Fibroblast of skin of right biceps (primary cell): ENCODE results near the gene ACOT11.

Source experiments
- DNase-seq: peaks from one replicate; pipeline ENCODE4 v3.0.0-alpha.2; 2013

The ACOT11 gene

DNA sequence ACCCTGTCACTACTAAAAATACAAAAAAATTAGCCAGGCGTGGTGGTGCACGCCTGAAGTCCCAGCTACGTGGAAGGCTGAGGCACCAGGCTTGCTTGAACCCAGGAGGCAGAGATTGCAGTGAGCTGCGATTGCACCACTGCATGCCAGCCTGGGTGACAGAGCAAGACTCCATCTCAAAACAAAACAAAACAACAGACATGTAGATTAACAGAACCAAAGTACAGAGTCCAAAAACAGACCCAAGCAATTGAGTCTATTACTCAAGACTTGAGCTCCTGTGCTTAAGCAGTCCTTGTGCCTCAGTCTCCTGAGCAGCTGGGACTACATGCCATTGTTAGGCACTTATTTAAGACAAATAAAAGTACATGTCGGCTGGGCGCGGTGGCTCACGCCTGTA lies 9.5 kb upstream of the ACOT11 start:
- no peak for DNase-seq

GRCh38 chr1:54540582-54541295 lies 7.3 kb upstream of the ACOT11 start:
- DNase-seq: no peak

GRCh38 chr1:54542120-54542961 lies 5.7 kb upstream of the ACOT11 start:
- peak; percentile 79 for DNase-seq

GRCh38 chr1:54542962-54543539 lies 5.0 kb upstream of the ACOT11 start:
- DNase-seq: peak; percentile 57

GRCh38 chr1:54543729-54544496 lies 4.1 kb upstream of the ACOT11 start:
- peak; percentile 91 for DNase-seq

GRCh38 chr1:54545916-54546635 lies 2.0 kb upstream of the ACOT11 start:
- no peak for DNase-seq

- no peak for DNase-seq
Measured at GRCh38 chr1:54546651-54547401, 1.2 kb upstream of the ACOT11 start.

DNA sequence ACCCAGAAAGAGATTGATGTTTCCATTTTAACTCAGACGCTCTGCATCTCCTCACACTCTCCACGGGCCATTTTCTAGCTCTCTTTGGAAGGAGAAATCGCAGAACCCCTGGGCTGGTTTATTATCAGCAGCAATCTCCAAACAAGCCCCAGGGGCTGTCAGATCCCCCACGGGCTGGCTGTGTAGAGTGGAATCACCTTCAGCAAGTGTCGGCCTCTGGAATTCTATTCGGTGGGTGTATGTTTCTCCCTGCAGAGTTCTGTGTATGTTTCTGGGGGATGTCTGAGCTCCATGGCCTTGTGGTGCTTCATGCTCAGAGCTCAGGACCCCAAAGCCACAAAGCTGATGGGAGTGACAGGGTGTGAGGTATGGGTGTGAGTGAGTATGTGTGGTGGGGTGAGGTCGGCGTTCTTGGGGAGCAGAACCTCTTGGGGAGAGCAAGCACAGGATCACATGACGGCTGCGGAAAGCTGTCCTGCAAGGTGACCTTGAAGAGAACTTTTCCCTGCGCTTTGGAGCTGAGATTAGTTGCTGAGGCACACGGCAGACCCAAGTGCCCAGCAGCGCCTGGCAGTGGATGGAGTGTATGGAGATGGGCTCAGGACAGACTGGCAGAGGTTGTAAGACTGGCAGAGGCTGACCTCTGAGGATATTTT lies 489 bp downstream of the ACOT11 start:
- no peak for DNase-seq

DNA sequence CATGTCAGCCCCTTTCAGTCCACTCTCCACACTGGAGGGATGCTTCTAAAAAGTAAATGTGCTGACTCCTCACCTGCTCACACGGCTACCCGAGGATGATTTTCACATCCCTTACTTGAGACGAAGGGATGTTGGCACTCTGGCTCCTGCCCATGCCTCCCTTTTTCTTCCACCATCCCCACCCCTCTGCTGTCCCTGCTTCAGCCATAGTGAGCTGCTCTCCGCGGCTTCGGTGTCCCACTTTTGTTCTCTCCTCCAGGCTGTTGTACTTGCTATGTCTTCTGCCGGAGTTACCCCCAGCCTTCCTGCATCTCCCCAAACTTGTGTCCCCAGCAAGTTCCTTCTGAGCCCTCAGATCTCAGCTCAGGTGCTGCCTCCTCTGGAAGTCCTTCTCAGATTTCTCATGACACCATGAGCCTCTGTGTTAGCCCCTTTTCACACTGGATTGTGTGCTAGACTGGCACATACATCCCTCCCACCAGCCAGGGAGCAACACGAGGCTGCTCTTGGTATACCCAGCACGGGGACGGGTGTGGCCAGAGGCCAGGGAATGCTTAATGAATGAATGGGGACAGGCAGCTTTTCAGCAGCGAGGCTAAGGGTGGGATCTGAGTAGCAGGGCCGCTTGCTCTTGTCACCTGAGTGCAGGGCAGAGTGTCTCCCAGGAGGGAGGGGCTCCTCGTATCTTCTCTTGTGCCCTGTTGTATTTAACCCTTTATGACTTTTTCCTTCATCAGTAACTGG lies 1.3 kb downstream of the ACOT11 start:
- DNase-seq: no peak

GRCh38 chr1:54551891-54552290 lies 3.9 kb downstream of the ACOT11 start:
- DNase-seq: no peak

DNA sequence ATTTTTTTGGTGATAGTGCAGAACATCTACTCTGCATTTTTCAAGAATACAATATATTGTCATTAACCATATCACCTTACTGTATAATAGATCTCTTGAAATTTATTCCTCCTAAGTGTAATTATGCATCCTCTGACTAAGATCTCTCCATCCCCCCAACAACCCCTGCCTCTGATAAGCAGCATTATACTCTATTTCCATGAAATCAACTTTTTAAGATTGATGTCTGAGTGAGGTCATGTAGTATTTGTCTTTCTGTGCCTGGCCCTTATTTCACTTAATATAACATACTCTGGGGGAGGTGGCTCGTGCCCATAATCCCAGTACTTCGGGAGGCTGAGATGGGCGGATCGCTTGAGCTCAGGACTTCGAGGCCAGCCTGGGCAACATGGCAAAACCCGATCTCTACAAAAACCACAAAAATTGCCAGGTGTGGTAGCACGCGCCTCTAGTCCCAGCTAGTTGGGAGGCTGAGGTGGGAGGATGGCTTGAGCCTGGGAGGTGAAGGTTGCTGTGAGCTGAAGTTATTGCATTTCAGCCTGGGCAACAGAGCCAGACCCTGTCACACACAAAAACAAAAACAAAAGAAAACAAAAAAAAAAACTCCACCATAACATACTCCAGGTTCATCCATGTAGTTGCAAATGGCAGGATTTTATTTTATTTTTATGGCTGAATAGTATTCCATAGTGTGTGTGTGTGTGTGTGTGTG lies 5.7 kb downstream of the ACOT11 start:
- DNase-seq: no peak

DNA sequence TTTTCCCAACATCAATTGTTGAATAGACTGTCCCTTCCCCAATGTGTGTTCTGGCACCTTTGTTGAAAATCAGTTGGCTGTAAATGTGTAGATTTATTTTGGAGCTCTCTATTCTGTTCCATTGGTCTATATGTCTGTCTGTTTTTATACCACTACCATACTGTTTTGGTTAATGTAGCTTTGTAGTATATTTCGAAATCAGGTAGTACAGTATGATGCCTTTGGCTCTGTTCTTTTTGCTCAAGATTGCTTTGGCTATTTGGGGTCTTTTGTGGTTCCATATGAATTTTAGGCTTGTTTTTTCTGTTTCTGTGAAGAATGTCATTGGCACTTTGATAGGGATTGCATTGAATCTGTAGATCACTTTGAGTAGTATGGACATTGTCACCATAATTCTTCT lies 8.1 kb downstream of the ACOT11 start:
- no peak for DNase-seq

DNA sequence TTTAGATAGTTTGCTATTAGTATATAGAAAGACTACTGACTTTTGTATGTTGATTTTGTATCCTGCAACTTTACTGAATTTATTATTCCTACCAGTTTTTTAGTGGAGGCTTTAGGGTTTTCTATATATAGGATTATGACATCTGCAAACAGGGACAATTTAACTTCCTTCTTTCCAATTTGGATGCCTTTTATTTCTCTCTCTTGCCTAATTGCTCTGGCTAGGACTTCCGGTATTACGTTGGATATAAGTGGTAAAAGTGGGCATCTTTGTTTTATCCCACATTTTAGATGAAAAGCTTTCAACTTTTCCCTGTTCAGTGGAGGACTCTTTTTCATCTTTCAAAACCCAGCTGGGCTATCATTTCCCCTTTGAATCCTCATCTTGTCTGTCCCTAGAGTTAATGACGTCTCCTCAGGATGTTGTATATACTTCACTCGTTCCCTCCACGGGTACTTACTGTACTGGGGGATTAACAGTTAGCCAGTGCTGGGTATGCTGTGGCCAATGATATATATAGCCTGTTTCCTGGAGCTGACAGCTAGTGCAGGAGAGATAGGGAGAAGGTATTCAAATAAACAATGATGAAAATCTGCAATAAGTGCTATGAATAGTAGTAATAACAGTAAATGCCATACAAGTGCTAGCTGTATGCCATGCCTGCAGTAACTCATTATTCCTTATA lies 9.8 kb downstream of the ACOT11 start:
- no peak for DNase-seq

- no peak for DNase-seq
Measured at GRCh38 chr1:54558434-54559030, 10.5 kb downstream of the ACOT11 start.

GRCh38 chr1:54559111-54559548 lies 11.1 kb downstream of the ACOT11 start:
- DNase-seq: no peak

DNA sequence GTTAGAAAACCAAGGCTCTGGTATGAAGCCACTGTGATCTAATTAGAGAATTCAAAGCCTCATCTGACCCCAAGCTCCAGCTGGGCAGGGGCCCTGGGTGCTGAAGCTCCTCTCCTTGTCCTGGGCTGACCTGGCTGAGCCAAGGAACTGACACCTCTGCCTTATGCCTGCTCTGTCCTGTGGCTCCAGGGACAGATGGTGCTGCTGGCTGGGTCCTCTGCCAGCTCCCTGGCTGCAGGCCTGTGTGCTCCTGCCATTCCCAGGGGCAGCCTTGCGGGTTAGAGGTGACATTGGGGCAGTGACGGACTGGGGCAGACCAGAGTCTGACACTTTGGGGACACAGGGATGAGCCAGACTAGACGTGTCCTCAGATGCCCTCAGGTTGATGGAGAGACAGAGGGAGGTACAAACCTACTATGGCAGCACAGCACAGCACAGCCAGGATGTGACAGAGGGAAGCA lies 11.8 kb downstream of the ACOT11 start:
- DNase-seq: no peak

DNA sequence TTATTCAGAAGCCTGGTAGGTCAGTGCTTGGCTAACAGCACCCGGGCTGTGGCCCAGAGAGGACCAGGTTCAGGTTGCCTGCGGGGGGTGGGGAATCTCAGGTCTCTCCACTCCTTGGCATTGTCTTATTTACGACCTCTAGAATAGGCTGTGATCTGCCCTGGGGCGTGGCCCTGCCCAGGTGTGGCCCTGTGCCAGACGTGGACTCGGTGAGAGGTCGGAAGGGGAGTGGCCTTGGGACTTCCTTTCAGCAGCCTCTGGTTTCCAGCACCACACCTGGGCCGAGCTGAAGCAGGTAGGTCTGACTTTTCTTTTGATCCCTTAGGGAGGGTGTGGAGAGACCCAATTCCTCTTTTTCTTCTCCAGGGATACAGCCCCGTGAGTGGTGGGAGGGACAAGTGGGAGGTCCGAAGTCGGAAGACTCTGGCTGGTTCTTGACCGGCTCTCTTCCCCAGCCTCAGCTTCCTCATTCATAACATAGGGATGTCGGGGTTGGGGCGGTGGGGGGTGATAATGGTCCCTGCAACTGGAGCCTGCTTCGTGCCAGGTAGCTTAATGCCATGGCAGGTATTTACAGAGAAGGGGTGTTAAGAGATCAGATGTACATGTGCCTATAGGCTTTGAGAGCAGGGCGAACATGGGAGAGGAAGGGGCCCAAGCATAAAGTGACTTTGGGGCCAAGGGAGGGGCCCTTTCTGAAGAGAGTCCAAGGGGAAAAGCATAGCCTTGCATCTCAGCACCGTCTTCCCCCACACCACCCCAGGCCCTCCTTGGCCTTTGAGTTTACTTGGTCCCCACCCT lies 16.5 kb downstream of the ACOT11 start:
- DNase-seq: no peak

- DNase-seq: no peak
Measured at GRCh38 chr1:54565113-54565501, 17.1 kb downstream of the ACOT11 start.
